ENCODE results near the gene LCN2.

Gene LCN2

GRCh38 chr9:128190013-128190412, 40.8 kb downstream of the LCN2 start:
- no peaks in the 10 kb centered on the region for H3F3A ChIP-seq (ENCODE audit: insufficient read depth)
- peak overlapping the region; percentile 92 for H3K4me2 ChIP-seq (ENCODE audit: low read depth, low read length, poor library complexity, severe bottlenecking)
- peak overlapping the region; percentile 96 for H3K9ac ChIP-seq (ENCODE audit: low read length)
- H3K27me3 ChIP-seq (ENCODE audit: low read length): no peaks in the 10 kb centered on the region
- no peaks in the 10 kb centered on the region for H3K9me2 ChIP-seq (replicated peaks; ENCODE audit: insufficient read depth, low read length)
- no peaks in the 10 kb centered on the region for H4K20me1 ChIP-seq (ENCODE audit: low read depth, low read length)
- no peak overlapping the region for H3K27ac ChIP-seq (ENCODE audit: low read depth, low read length)
- H3K9me3 ChIP-seq (ENCODE audit: insufficient read depth, low read length): no peaks in the 10 kb centered on the region
- H3K79me2 ChIP-seq (ENCODE audit: insufficient read depth, low read length): no peaks in the 10 kb centered on the region
- H3K36me3 ChIP-seq (ENCODE audit: low read length): no peaks in the 10 kb centered on the region
- no peak for TF ChIP-seq EZH2phosphoT487 (conservative IDR thresholded peaks at IDR 0.05; ENCODE audit: low read length)
- TF ChIP-seq CTCF (IDR thresholded peaks at IDR 0.05; ENCODE audit: insufficient read depth, low read length, poor library complexity, severe bottlenecking): no peak
- H3K4me3 ChIP-seq (ENCODE audit: insufficient read depth, low read length, poor library complexity, severe bottlenecking): peak overlapping the region; percentile 83
- H2AFZ ChIP-seq (ENCODE audit: low read depth, low read length, severe bottlenecking): no peak overlapping the region

GRCh38 chr9:128190516-128191405, 41.5 kb downstream of the LCN2 start:
- Histone ChIP-seq H3K4me3 (ENCODE audit: insufficient read depth, low read length, poor library complexity, severe bottlenecking) (peak overlapping the region; percentile 83), H2AFZ (ENCODE audit: low read depth, low read length, severe bottlenecking) (peak overlapping the region; percentile 94), H4K20me1 (ENCODE audit: low read depth, low read length) (no peaks in the 10 kb centered on the region), H3K79me2 (ENCODE audit: insufficient read depth, low read length) (no peaks in the 10 kb centered on the region), H3K27ac (ENCODE audit: low read depth, low read length) (peak overlapping the region; percentile 52), H3K36me3 (ENCODE audit: low read length) (no peaks in the 10 kb centered on the region), H3K4me2 (ENCODE audit: low read depth, low read length, poor library complexity, severe bottlenecking) (peak overlapping the region; percentile 92), H3K27me3 (ENCODE audit: low read length) (no peaks in the 10 kb centered on the region), H3K9ac (ENCODE audit: low read length) (peak overlapping the region; percentile 96), H3F3A (ENCODE audit: insufficient read depth) (no peaks in the 10 kb centered on the region), H3K9me3 (ENCODE audit: insufficient read depth, low read length) (no peaks in the 10 kb centered on the region), H3K9me2 (replicated peaks; ENCODE audit: insufficient read depth, low read length) (no peaks in the 10 kb centered on the region)
- TF ChIP-seq EZH2phosphoT487 (conservative IDR thresholded peaks at IDR 0.05; ENCODE audit: low read length) (no peak), CTCF (IDR thresholded peaks at IDR 0.05; ENCODE audit: insufficient read depth, low read length, poor library complexity, severe bottlenecking) (no peak)

GRCh38 chr9:128191406-128192046, 42.3 kb downstream of the LCN2 start, which contains the start of gene CIZ1:
TSS of gene CIZ1 (minus strand) at chr9:128191572. CDS start at chr9:128190857, 715 bp downstream.
- H3K9me2 ChIP-seq (replicated peaks; ENCODE audit: insufficient read depth, low read length): no peaks in the 10 kb centered on the region
- no peaks in the 10 kb centered on the region for H4K20me1 ChIP-seq (ENCODE audit: low read depth, low read length)
- H3K4me3 ChIP-seq (ENCODE audit: insufficient read depth, low read length, poor library complexity, severe bottlenecking): peak within 1 kb of the TSS; percentile 83
- peak within 1 kb of the TSS; percentile 96 for H3K9ac ChIP-seq (ENCODE audit: low read length)
- H3K79me2 ChIP-seq (ENCODE audit: insufficient read depth, low read length): no peaks in the 10 kb centered on the region
- TF ChIP-seq CTCF (IDR thresholded peaks at IDR 0.05; ENCODE audit: insufficient read depth, low read length, poor library complexity, severe bottlenecking): peak; percentile 93
- TF ChIP-seq EZH2phosphoT487 (conservative IDR thresholded peaks at IDR 0.05; ENCODE audit: low read length): no peak
- H2AFZ ChIP-seq (ENCODE audit: low read depth, low read length, severe bottlenecking): peak within 1 kb of the TSS; percentile 94
- H3K27ac ChIP-seq (ENCODE audit: low read depth, low read length): peak within 1 kb of the TSS; percentile 52
- no peaks in the 10 kb centered on the region for H3K27me3 ChIP-seq (ENCODE audit: low read length)
- H3K36me3 ChIP-seq (ENCODE audit: low read length): no peaks in the 10 kb centered on the region
- H3K4me2 ChIP-seq (ENCODE audit: low read depth, low read length, poor library complexity, severe bottlenecking): peak within 1 kb of the TSS; percentile 92
- H3F3A ChIP-seq (ENCODE audit: insufficient read depth): no peaks in the 10 kb centered on the region
- no peaks in the 10 kb centered on the region for H3K9me3 ChIP-seq (ENCODE audit: insufficient read depth, low read length)
